NB4 (cell line): Measurements from ENCODE around the gene ANKRD6.
A peak's percentile ranks its signal among the peaks of the same experiment; 100 is the strongest.

Source experiments
- DNase-seq: peaks from one replicate; pipeline ENCODE4 v3.0.0; 2010; ENCODE audit warnings: low read depth
- H3K4me3 ChIP-seq: one replicate; pipeline ENCODE4 v1.5.1; 2011; ENCODE audit warnings: mild to moderate bottlenecking, low read depth, low read length, moderate library complexity
- CTCF ChIP-seq: IDR thresholded peaks from one replicate; pipeline ENCODE4 v1.5.1; 2012; ENCODE audit warnings: low read depth, low read length
- MAX ChIP-seq: IDR thresholded peaks from 2 replicates; pipeline ENCODE4 v1.6.1; 2011; ENCODE audit warnings: low read depth, low read length
- MYC ChIP-seq: IDR thresholded peaks from 2 replicates; pipeline ENCODE4 v1.6.1; 2011; ENCODE audit warnings: low read depth, low read length
- POLR2A ChIP-seq: IDR thresholded peaks from 2 replicates; pipeline ENCODE4 v1.6.1; 2011; ENCODE audit warnings: mild to moderate bottlenecking; ENCODE audit not compliant: insufficient read length; ENCODE audit errors: extremely low read depth

Gene ANKRD6

GRCh38 chr6:89449193-89449592 lies 16.2 kb downstream of the ANKRD6 start:
- no peak for DNase-seq
- TF ChIP-seq POLR2A: no peak
- TF ChIP-seq MAX: no peak
- no peak for TF ChIP-seq CTCF
- TF ChIP-seq MYC: no peak

GRCh38 chr6:89452281-89452680 lies 19.3 kb downstream of the ANKRD6 start:
- H3K4me3 ChIP-seq: no peak overlapping the region
- TF ChIP-seq POLR2A: no peak
- DNase-seq: no peak

More at GRCh38 chr6:89449193-89449592, 16.2 kb downstream of the ANKRD6 start:
- no peak overlapping the region for H3K4me3 ChIP-seq

- no peak for TF ChIP-seq CTCF
- TF ChIP-seq MAX: no peak
- no peak for TF ChIP-seq POLR2A
- no peak for TF ChIP-seq MYC
- no peak overlapping the region for H3K4me3 ChIP-seq
- DNase-seq: peak; percentile 9
These were observed 21.3 kb downstream of the ANKRD6 start for GRCh38 chr6:89454300-89454699.

GRCh38 chr6:89458704-89459103 lies 25.8 kb downstream of the ANKRD6 start:
- TF ChIP-seq POLR2A (no peak), MAX (0 out of 2 replicates have a peak, but pooled peaks have one; percentile 19)
- no peak overlapping the region for H3K4me3 ChIP-seq
- peak; percentile 20 for DNase-seq

- no peak for DNase-seq
- no peak overlapping the region for H3K4me3 ChIP-seq
- TF ChIP-seq MYC (no peak), CTCF (no peak), POLR2A (no peak), MAX (no peak)
These were observed 26.5 kb downstream of the ANKRD6 start for GRCh38 chr6:89459501-89459900.

GRCh38 chr6:89460713-89461112 lies 27.8 kb downstream of the ANKRD6 start:
- no peak overlapping the region for H3K4me3 ChIP-seq
- DNase-seq: no peak
- no peak for TF ChIP-seq MAX
- no peak for TF ChIP-seq MYC
- no peak for TF ChIP-seq POLR2A
- no peak for TF ChIP-seq CTCF

GRCh38 chr6:89462503-89462902 lies 29.6 kb downstream of the ANKRD6 start:
- no peak for DNase-seq
- TF ChIP-seq MAX (no peak), CTCF (no peak), POLR2A (no peak), MYC (no peak)
- no peak overlapping the region for H3K4me3 ChIP-seq
